Measurements from ENCODE around the gene SETDB1.

Gene SETDB1

GRCh38 chr1:150981177-150981804, 55.1 kb downstream of the SETDB1 start (continued):
- TF ChIP-seq ZSCAN16 (tag by site-specific recombination; IDR thresholded peaks at IDR 0.05): no peak
- no peak for TF ChIP-seq BCL11A (tag by site-specific recombination; IDR thresholded peaks at IDR 0.05; ENCODE audit: low read depth)
- TF ChIP-seq SCRT2 (tag by site-specific recombination; IDR thresholded peaks at IDR 0.05): peak; percentile 88
- TF ChIP-seq ZNF449 (tag by site-specific recombination; IDR thresholded peaks at IDR 0.05): no peak
- TF ChIP-seq YY1 (tag by site-specific recombination; IDR thresholded peaks at IDR 0.05): no peak
- TF ChIP-seq ZBTB10 (tag by site-specific recombination; IDR thresholded peaks at IDR 0.05): no peak
- no peak for TF ChIP-seq ZNF174 (tag by site-specific recombination; IDR thresholded peaks at IDR 0.05)
- no peak for TF ChIP-seq ZNF530 (tag by site-specific recombination; IDR thresholded peaks at IDR 0.05; ENCODE audit: low read depth)
- TF ChIP-seq, protein P1, sequence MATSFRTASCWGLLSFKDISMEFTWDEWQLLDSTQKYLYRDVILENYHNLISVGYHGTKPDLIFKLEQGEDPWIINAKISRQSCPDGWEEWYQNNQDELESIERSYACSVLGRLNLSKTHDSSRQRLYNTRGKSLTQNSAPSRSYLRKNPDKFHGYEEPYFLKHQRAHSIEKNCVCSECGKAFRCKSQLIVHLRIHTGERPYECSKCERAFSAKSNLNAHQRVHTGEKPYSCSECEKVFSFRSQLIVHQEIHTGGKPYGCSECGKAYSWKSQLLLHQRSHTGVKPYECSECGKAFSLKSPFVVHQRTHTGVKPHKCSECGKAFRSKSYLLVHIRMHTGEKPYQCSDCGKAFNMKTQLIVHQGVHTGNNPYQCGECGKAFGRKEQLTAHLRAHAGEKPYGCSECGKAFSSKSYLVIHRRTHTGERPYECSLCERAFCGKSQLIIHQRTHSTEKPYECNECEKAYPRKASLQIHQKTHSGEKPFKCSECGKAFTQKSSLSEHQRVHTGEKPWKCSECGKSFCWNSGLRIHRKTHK (tag by site-specific recombination; IDR thresholded peaks at IDR 0.05): no peak
- no peak for TF ChIP-seq ZNF692 (tag by site-specific recombination; IDR thresholded peaks at IDR 0.05)
- 0 out of 2 replicates have a peak, but pooled peaks have one; percentile 26 for TF ChIP-seq KLF1 (tag by site-specific recombination; IDR thresholded peaks at IDR 0.05)
- no peak for TF ChIP-seq ZNF707 (tag by site-specific recombination; IDR thresholded peaks at IDR 0.05)
- TF ChIP-seq, protein P2, sequence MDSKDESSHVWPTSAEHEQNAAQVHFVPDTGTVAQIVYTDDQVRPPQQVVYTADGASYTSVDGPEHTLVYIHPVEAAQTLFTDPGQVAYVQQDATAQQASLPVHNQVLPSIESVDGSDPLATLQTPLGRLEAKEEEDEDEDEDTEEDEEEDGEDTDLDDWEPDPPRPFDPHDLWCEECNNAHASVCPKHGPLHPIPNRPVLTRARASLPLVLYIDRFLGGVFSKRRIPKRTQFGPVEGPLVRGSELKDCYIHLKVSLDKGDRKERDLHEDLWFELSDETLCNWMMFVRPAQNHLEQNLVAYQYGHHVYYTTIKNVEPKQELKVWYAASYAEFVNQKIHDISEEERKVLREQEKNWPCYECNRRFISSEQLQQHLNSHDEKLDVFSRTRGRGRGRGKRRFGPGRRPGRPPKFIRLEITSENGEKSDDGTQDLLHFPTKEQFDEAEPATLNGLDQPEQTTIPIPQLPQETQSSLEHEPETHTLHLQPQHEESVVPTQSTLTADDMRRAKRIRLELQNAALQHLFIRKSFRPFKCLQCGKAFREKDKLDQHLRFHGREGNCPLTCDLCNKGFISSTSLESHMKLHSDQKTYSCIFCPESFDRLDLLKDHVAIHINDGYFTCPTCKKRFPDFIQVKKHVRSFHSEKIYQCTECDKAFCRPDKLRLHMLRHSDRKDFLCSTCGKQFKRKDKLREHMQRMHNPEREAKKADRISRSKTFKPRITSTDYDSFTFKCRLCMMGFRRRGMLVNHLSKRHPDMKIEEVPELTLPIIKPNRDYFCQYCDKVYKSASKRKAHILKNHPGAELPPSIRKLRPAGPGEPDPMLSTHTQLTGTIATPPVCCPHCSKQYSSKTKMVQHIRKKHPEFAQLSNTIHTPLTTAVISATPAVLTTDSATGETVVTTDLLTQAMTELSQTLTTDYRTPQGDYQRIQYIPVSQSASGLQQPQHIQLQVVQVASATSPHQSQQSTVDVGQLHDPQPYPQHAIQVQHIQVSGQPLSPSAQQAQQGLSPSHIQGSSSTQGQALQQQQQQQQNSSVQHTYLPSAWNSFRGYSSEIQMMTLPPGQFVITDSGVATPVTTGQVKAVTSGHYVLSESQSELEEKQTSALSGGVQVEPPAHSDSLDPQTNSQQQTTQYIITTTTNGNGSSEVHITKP (tag by site-specific recombination; IDR thresholded peaks at IDR 0.05): peak; percentile 29; the same call in 1 of the 2 replicates
- TF ChIP-seq ZNF18 (tag by site-specific recombination; IDR thresholded peaks at IDR 0.05): no peak
- no peak for TF ChIP-seq ZNF621 (tag by site-specific recombination; IDR thresholded peaks at IDR 0.05)
- TF ChIP-seq SCRT1 (tag by site-specific recombination; IDR thresholded peaks at IDR 0.05; ENCODE audit: borderline replicate concordance): peak; percentile 91
- TF ChIP-seq ZNF433 (tag by site-specific recombination; IDR thresholded peaks at IDR 0.05; ENCODE audit: low read depth): no peak
- no peak for TF ChIP-seq ZNF768 (tag by site-specific recombination; IDR thresholded peaks at IDR 0.05)
- TF ChIP-seq ZNF416 (tag by site-specific recombination; IDR thresholded peaks at IDR 0.05): no peak
- no peak for TF ChIP-seq ZNF785 (tag by site-specific recombination; IDR thresholded peaks at IDR 0.05)
- TF ChIP-seq WT1 (tag by site-specific recombination; IDR thresholded peaks at IDR 0.05): no peak
- no peak for TF ChIP-seq OVOL3 (tag by site-specific recombination; IDR thresholded peaks at IDR 0.05)
- no peak for TF ChIP-seq ZNF354C (tag by site-specific recombination; IDR thresholded peaks at IDR 0.05; ENCODE audit: borderline replicate concordance, low read depth)
- no peak for TF ChIP-seq REPIN1 (tag by site-specific recombination; IDR thresholded peaks at IDR 0.05; ENCODE audit: low read depth)
- no peak for TF ChIP-seq ZNF223 (tag by site-specific recombination; IDR thresholded peaks at IDR 0.05)
- no peak for TF ChIP-seq TRIM28 (IDR thresholded peaks at IDR 0.05; ENCODE audit: borderline replicate concordance, low read length)
- TF ChIP-seq SP7 (tag by site-specific recombination; IDR thresholded peaks at IDR 0.05): peak; percentile 13; the same call in 1 of the 2 replicates
- no peak for TF ChIP-seq GLI4 (tag by site-specific recombination; IDR thresholded peaks at IDR 0.05)

All from HEK293 (cell line).